GM12873 (cell line): ENCODE data around the gene RASGRF2.

Experiments
- CTCF ChIP-seq: IDR thresholded peaks from 2 replicates; pipeline ENCODE4 v1.5.1; 2012; ENCODE audit warnings: low read depth, mild to moderate bottlenecking, moderate library complexity, low read length, control low read depth; ENCODE audit not compliant: insufficient read depth; ENCODE audit errors: missing control alignments

RASGRF2 gene

GRCh38 chr5:81225463-81225862 lies 265.3 kb downstream of the RASGRF2 start:
- no peak for TF ChIP-seq CTCF

GRCh38 chr5:81226286-81226685 lies 266.1 kb downstream of the RASGRF2 start:
- TF ChIP-seq CTCF, result no peak

GRCh38 chr5:81226949-81227348 lies 266.8 kb downstream of the RASGRF2 start:
- TF ChIP-seq CTCF, result no peak

GRCh38 chr5:81228084-81228483 lies 267.9 kb downstream of the RASGRF2 start:
- no peak for TF ChIP-seq CTCF

- TF ChIP-seq CTCF, result no peak
Measured at GRCh38 chr5:81230416-81230815, 270.3 kb downstream of the RASGRF2 start.

- no peak for TF ChIP-seq CTCF
Measured at GRCh38 chr5:81232464-81233079, 272.4 kb downstream of the RASGRF2 start.

- TF ChIP-seq CTCF, result no peak
Measured at GRCh38 chr5:81233080-81233634, 273.0 kb downstream of the RASGRF2 start, which contains the start of gene CKMT2. TSS of gene CKMT2 (plus strand) at chr5:81233322. CDS start at chr5:81251133, 17,811 bp downstream.
